Stimulated activated CD4-positive, alpha-beta T cell treated with anti-CD3 and anti-CD28 coated beads, Interleukin-1b, Interleukin-23, amount 100 ng/mL, for 1 hour (primary cell): Measurements from ENCODE around the gene EEF2KMT.
"Not testable (repeated sequence)": the region's sequence is repeated elsewhere in the genome, so short reads cannot be mapped to it uniquely, and the experiment has no call there.

ENCODE experiments used
- DNase-seq, 2 donors: peaks; one replicate each; pipeline ENCODE4 v3.0.0-alpha.2; 2020; ENCODE audit warnings: low read depth in 2 of 2

Gene EEF2KMT

GRCh38 chr16:5070431-5071186 lies 27.0 kb downstream of the EEF2KMT start:
- no peak for DNase-seq

GRCh38 chr16:5069854-5070253 lies 27.7 kb downstream of the EEF2KMT start:
- DNase-seq, result no peak

- no peak for DNase-seq
Observed at GRCh38 chr16:5069048-5069447, 28.5 kb downstream of the EEF2KMT start.

- no peak for DNase-seq
Observed at GRCh38 chr16:5066511-5066910, 31.1 kb downstream of the EEF2KMT start.

- DNase-seq, result no peak
Observed at GRCh38 chr16:5065813-5066212, 31.8 kb downstream of the EEF2KMT start, which contains the start of gene C16orf89. Gene C16orf89, minus strand, starts transcription at chr16:5065956. Its CDS starts 48 bp downstream, at chr16:5065908.

GRCh38 chr16:5065326-5065725 lies 32.3 kb downstream of the EEF2KMT start:
- DNase-seq, result no peak

GRCh38 chr16:5064915-5065314 lies 32.7 kb downstream of the EEF2KMT start:
- no peak for DNase-seq

GRCh38 chr16:5062790-5063765 lies 34.5 kb downstream of the EEF2KMT start:
- DNase-seq, result no peak

- no peak for DNase-seq
Observed at GRCh38 chr16:5062051-5062450, 35.5 kb downstream of the EEF2KMT start.

GRCh38 chr16:5060073-5060641 lies 37.4 kb downstream of the EEF2KMT start:
- no peak for DNase-seq

GRCh38 chr16:5059386-5060072 lies 38.1 kb downstream of the EEF2KMT start:
- no peak for DNase-seq

GRCh38 chr16:5058476-5058875 lies 39.1 kb downstream of the EEF2KMT start:
- DNase-seq, result no peak

- no peak for DNase-seq
Observed at GRCh38 chr16:5056352-5056751, 41.2 kb downstream of the EEF2KMT start.

GRCh38 chr16:5054876-5055865 lies 42.4 kb downstream of the EEF2KMT start:
- no peak for DNase-seq

GRCh38 chr16:5046914-5047313 lies 50.7 kb downstream of the EEF2KMT start:
- DNase-seq, result no peak

GRCh38 chr16:5045499-5046115 lies 52.0 kb downstream of the EEF2KMT start:
- no peak for DNase-seq

GRCh38 chr16:5044581-5044980 lies 53.0 kb downstream of the EEF2KMT start:
- not testable (repeated sequence) for DNase-seq

- DNase-seq, result no peak
Observed at GRCh38 chr16:5044011-5044540, 53.5 kb downstream of the EEF2KMT start.

GRCh38 chr16:5042574-5043171 lies 54.9 kb downstream of the EEF2KMT start:
- DNase-seq, result no peak
